ENCODE measurements around the gene TRAM2.

Gene TRAM2

GRCh38 chr6:52595000-52595795 is 18.3 kb upstream of the TRAM2 start:
- H3K4me3 ChIP-seq (ENCODE audit: low read depth, low read length), result peak overlapping the region; percentile 41
- no peak for TF ChIP-seq CTCF (IDR thresholded peaks at IDR 0.05; ENCODE audit: low read depth, low read length)

DNA sequence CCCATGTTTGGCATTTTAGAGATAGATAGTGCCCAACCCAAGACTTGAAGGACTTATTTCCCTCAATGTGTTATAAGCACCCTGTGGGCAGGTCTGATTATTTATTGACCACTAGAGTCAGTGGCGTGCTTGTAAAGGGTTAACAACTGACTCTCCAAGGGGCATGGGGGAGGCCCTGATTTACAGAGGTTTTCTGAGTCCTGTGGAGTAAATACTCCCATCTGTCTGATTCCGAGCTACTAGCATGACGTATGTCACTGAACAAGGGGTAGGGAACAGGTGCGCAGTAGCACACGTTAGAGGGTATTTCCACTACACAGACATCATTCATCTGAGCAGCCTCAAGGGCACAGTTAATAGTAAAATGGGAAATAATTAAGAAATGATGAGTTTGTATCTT is 17.4 kb upstream of the TRAM2 start:
- TF ChIP-seq CTCF (IDR thresholded peaks at IDR 0.05; ENCODE audit: low read depth, low read length), result no peak
- no peak overlapping the region for H3K4me3 ChIP-seq (ENCODE audit: low read depth, low read length)

DNA sequence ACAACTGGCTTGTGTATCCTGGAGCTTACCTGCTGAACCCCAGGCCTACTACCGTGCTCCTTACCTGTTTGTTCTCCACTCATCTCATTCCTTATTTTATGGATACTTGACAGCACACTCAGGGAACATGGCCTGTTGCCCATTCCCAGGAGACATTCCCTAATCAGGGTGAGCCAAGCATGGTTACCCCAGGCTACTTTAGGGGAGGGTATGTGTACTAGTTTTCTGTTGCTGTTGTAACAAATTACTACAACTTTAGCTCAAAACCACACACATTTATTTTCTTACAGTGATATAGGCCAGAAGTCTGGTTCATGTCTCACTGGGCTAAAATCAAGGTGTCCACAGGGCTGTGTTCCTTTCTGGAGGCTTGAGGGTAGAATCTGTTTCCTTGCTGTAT is 15.0 kb upstream of the TRAM2 start:
- no peak overlapping the region for H3K4me3 ChIP-seq (ENCODE audit: low read depth, low read length)
- no peak for TF ChIP-seq CTCF (IDR thresholded peaks at IDR 0.05; ENCODE audit: low read depth, low read length)

GRCh38 chr6:52590152-52590891 is 13.5 kb upstream of the TRAM2 start:
- H3K4me3 ChIP-seq (ENCODE audit: low read depth, low read length), result no peak overlapping the region
- TF ChIP-seq CTCF (IDR thresholded peaks at IDR 0.05; ENCODE audit: low read depth, low read length), result no peak

DNA sequence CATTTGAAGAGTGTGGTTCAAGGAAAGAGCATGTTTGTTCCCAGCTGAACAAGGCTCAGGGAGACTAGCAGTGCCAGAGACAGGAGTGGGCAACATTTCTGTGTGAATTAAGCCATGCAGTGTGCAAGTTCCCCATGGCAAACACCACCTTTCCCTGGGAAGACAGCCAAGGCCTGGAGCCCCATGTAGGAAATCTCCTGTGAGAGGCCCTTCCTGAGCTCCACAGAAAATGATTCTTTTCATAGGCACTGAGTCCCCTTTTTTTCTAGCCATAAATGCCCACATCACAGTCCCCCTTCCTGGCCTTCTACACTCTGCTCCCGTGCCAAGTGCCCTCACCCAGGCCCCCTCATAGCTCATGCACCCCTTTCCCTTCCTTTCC is 11.8 kb upstream of the TRAM2 start:
- TF ChIP-seq CTCF (IDR thresholded peaks at IDR 0.05; ENCODE audit: low read depth, low read length), result no peak

DNA sequence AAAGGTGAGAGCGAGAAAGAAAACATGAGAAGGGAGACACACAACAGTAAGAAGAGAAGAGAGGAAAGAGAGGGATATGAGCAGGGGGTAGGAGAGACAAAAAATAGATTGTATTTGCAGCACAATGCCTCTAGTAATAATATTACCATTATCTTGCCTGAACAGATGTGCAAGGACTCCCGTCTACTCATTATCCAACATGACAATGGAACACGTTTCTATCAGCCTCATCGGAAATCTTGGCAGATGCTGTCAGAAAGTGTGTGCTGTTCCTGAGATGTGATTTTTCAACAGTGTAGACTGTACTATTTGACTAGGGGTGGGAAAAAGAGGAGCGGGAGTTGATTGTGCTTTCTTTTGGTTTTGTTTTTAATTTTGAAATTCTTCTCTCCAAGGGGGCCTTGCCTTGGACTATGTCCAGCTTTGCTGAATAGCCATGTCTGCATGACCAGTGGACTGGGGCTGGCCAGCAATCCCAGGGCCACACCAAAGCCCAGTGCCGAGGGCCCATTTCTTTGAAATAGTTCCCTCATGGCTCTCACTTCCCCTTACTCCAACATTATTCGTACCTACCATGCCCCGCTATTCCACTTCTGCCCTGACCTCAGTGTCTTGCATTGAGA is 11.3 kb upstream of the TRAM2 start:
- H3K4me3 ChIP-seq (ENCODE audit: low read depth, low read length), result no peak overlapping the region
- TF ChIP-seq CTCF (IDR thresholded peaks at IDR 0.05; ENCODE audit: low read depth, low read length), result no peak

More for the DNA sequence above, 11.8 kb upstream of the TRAM2 start:
- no peak overlapping the region for H3K4me3 ChIP-seq (ENCODE audit: low read depth, low read length)

DNA sequence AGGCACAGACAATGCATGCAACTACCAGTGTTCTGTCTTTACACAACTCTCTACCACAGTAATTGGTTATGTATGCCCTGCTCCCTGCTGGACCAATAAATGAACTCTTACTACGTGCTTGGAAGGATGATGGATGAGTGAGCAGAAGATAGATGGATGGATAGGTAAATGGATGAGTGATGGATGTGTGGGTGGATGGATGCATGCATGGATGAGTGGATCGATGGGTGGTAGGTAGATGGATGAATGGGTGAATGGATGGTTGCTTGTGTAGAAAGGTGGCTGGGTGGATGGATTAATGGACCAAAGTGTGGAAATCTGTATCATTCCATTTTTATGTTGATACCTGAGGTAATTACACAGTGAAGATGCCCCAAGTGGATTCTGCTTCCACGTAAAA is 10.1 kb upstream of the TRAM2 start:
- no peak for TF ChIP-seq CTCF (IDR thresholded peaks at IDR 0.05; ENCODE audit: low read depth, low read length)
- H3K4me3 ChIP-seq (ENCODE audit: low read depth, low read length), result no peak overlapping the region

Data from WI38 (cell line).